Calu3 (cell line): Measurements from ENCODE around the gene GALNT17. TPM values are rescaled to one million over a fixed set of nuclear protein-coding genes. Genes with fewer than 3 reads are reported as not detected.

Source experiments
- BruUV-seq: library from RNA; stranded (reverse); fragments of 400-500 nt; replicated peaks from 2 replicates; lab custom pipeline; 2021; lab: Mats Ljungman, UMichigan
- CTCF ChIA-PET: fragments of 300-600 bp; sonication (Branson Sonifier 250); formaldehyde crosslinking; loops from one replicate; lab custom pipeline; 2022; ENCODE audit warnings: antibody characterized with exemption; lab: Charles Lee
- DNase-seq: peaks from one replicate; pipeline ENCODE4 v3.0.0; 2022
- H3K27ac Mint-ChIP-seq: one replicate; pipeline ENCODE4 v1.8.0; 2022; ENCODE audit warnings: mixed read lengths; ENCODE audit not compliant: unreplicated experiment
- H3K27me3 Mint-ChIP-seq: one replicate; pipeline ENCODE4 v1.8.0; 2022; ENCODE audit warnings: mixed read lengths; ENCODE audit not compliant: unreplicated experiment
- H3K36me3 Mint-ChIP-seq: one replicate; pipeline ENCODE4 v1.8.0; 2022; ENCODE audit warnings: mild to moderate bottlenecking, moderate library complexity, mixed read lengths; ENCODE audit not compliant: insufficient read depth, unreplicated experiment
- H3K4me1 Mint-ChIP-seq: one replicate; pipeline ENCODE4 v1.8.0; 2022; ENCODE audit warnings: mild to moderate bottlenecking, low read depth, mixed read lengths; ENCODE audit not compliant: unreplicated experiment
- H3K4me3 Mint-ChIP-seq: one replicate; pipeline ENCODE4 v1.8.0; 2022; ENCODE audit warnings: mild to moderate bottlenecking, low read depth, moderate library complexity, mixed read lengths; ENCODE audit not compliant: unreplicated experiment
- H3K9me3 Mint-ChIP-seq: one replicate; pipeline ENCODE4 v1.8.0; 2022; ENCODE audit warnings: low read depth, mixed read lengths; ENCODE audit not compliant: unreplicated experiment
- CTCF ChIP-seq: fragments of 200-600 bp; IDR thresholded peaks from one replicate; pipeline ENCODE4 v1.8.0; 2022; ENCODE audit warnings: antibody characterized with exemption; ENCODE audit not compliant: unreplicated experiment
- intact Hi-C: fragments of 100-400 bp; cut with micrococcal nuclease; formaldehyde crosslinking; loops from one replicate; pipeline ENCODE4 v1.10.0; 2022; ENCODE audit not compliant: unreplicated experiment
- total RNA-seq: library from RNA; stranded (reverse); gene quantifications from 2 replicates; pipeline ENCODE4 v1.2.3, GENCODE V29; 2022

The GALNT17 gene
- total RNA-seq, 1 experiment from 2014 or later, result not detected

GRCh38 chr7:71408271-71408670, 276.3 kb downstream of the GALNT17 start:
- Mint-ChIP-seq H3K27ac (no peak overlapping the region), H3K9me3 (peaks cover 3% of the 10 kb centered on the region), H3K36me3 (no peaks in the 10 kb centered on the region), H3K27me3 (no peaks in the 10 kb centered on the region), H3K4me1 (no peaks in the 10 kb centered on the region), H3K4me3 (no peak overlapping the region)
- BruUV-seq, result no TSS peak
- no peak for TF ChIP-seq CTCF
- intact Hi-C loops, result no loop called here
- CTCF ChIA-PET, result no interaction called here
- DNase-seq, result no peak

- no peak for TF ChIP-seq CTCF
- Mint-ChIP-seq H3K36me3 (no peaks in the 10 kb centered on the region), H3K4me1 (no peaks in the 10 kb centered on the region), H3K27ac (no peak overlapping the region), H3K9me3 (peaks cover 3% of the 10 kb centered on the region), H3K27me3 (no peaks in the 10 kb centered on the region), H3K4me3 (no peak overlapping the region)
- BruUV-seq, result no TSS peak
- intact Hi-C loops, result no loop called here
- DNase-seq, result no peak
- CTCF ChIA-PET, result interaction anchor here (0.7 kb wide), 1 partner anchor 1074 kb away, joined by 3 read pairs; no protein-coding TSS in a partner anchor
Observed at GRCh38 chr7:71409550-71410157, 277.7 kb downstream of the GALNT17 start.

DNA sequence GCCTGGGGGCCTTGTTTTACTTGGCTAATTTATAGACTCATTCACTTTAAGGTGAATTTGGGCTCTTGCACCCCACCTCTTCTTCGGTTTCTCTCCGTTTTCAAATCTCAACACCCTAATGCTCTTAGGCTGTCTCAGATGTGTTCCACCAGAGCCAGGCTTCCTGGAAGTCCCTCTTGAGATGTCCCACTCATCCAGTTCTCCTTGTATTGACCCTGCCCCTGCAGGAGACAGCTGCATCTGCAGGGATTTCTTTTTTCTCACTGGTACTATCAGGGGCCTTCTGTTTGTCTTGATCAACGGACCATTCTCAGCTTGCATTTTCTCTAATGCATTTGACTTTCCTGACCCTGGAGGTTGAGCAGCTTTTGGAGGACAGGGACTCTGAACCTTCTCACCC, 279.5 kb downstream of the GALNT17 start:
- Mint-ChIP-seq H3K36me3 (no peaks in the 10 kb centered on the region), H3K9me3 (peaks cover 3% of the 10 kb centered on the region), H3K27me3 (no peaks in the 10 kb centered on the region), H3K4me1 (no peaks in the 10 kb centered on the region), H3K27ac (no peak overlapping the region), H3K4me3 (no peak overlapping the region)
- no peak for TF ChIP-seq CTCF
- CTCF ChIA-PET, result no interaction called here
- intact Hi-C loops, result no loop called here
- BruUV-seq, result no TSS peak
- no peak for DNase-seq

DNA sequence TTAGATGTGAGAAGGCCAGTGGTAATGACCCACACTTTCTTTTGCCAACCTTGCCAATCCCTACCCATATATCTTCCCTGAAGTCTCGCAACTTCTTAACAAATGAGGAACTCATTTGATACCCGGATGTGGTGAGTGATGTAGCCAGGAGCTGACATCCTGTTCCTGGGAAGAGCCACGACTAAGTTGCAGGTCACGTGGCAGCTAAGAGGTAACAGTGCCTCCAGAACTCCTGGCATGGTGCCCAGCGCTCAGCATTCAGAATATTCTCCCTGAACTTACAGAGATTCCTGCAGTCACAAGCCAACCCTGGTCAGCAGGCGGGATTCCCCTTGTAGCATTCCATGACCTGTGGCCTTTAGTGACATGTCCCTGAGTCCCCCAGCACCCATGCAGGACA, 282.5 kb downstream of the GALNT17 start:
- no peak for DNase-seq
- Mint-ChIP-seq H3K27me3 (no peaks in the 10 kb centered on the region), H3K9me3 (peaks cover 5% of the 10 kb centered on the region), H3K27ac (no peak overlapping the region), H3K4me3 (no peak overlapping the region), H3K4me1 (no peaks in the 10 kb centered on the region), H3K36me3 (no peaks in the 10 kb centered on the region)
- no TSS peak for BruUV-seq
- CTCF ChIA-PET, result no interaction called here
- no peak for TF ChIP-seq CTCF
- intact Hi-C loops, result no loop called here
